Mammary epithelial cell (primary cell): ENCODE measurements around the gene C10orf95.

ENCODE experiments used
- EZH2 ChIP-seq: IDR thresholded peaks from 2 replicates; pipeline ENCODE4 v1.6.1; 2012; ENCODE audit warnings: low read length, inconsistent platforms, borderline replicate concordance
- TF ChIP-seq, protein P1 (sequence below), 2 donors: IDR thresholded peaks in 1 of 2; conservative IDR thresholded peaks in 1 of 2; 2 replicates each; pipeline ENCODE4 v1.5.1; 2011 to 2012; ENCODE audit warnings: inconsistent platforms in 2 of 2, low read length in 2 of 2, mild to moderate bottlenecking in 2 of 2, control low read depth in 1 of 2, low read depth in 1 of 2; ENCODE audit not compliant: insufficient read depth in 1 of 2; ENCODE audit errors: extremely low read depth in 1 of 2

DNA sequence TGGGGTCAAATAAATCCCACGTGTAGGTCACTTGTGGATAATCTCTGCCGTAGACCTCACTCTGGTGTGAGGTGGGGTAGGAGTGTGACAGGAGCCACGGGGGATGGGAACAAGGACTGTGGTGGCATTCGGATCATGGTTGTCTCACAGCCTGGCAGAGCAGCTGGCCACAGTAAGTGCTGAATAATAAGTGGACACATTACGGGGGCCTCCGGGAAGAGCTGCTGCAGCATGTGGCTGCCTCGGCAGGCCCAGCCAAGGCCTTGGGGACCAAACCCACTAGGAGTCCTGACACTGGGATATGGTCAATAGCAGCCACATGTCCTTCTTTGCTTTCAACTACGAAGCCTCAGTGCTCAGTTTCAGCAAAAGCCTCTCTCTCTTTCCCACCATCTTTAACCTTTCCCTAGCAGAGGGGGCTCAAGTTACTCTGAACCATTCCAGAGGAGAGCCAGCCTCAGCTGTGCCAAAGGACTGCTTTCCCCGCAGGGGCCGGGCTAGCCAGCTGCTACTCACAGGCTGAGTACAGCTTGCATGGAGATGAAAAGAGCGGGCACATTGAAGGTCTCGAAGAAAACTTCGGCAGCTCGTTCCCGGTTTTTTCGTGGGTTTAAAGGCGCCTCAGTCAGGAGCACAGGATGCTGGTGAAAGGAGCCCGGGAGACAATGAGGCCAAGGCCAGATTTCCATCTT is 33.9 kb upstream of the C10orf95 start:
- TF ChIP-seq, protein P1, sequence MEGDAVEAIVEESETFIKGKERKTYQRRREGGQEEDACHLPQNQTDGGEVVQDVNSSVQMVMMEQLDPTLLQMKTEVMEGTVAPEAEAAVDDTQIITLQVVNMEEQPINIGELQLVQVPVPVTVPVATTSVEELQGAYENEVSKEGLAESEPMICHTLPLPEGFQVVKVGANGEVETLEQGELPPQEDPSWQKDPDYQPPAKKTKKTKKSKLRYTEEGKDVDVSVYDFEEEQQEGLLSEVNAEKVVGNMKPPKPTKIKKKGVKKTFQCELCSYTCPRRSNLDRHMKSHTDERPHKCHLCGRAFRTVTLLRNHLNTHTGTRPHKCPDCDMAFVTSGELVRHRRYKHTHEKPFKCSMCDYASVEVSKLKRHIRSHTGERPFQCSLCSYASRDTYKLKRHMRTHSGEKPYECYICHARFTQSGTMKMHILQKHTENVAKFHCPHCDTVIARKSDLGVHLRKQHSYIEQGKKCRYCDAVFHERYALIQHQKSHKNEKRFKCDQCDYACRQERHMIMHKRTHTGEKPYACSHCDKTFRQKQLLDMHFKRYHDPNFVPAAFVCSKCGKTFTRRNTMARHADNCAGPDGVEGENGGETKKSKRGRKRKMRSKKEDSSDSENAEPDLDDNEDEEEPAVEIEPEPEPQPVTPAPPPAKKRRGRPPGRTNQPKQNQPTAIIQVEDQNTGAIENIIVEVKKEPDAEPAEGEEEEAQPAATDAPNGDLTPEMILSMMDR (conservative IDR thresholded peaks at IDR 0.05 in 1 of 2, IDR thresholded peaks at IDR 0.05 in 1 of 2; ENCODE audit: extremely low read depth in 1 of 2, insufficient read depth in 1 of 2, low read depth in 1 of 2, low read length in 2 of 2), result no peak
- TF ChIP-seq EZH2, result no peak
